Esophagus muscularis mucosa (tissue), 4 donors: ENCODE data around the gene ABCC10. TPM values are rescaled to one million over a fixed set of nuclear protein-coding genes. Genes with fewer than 3 reads are reported as not detected.

ENCODE experiments used
- DNase-seq: peaks from one replicate; pipeline ENCODE4 v3.0.0-alpha.2; 2017; ENCODE audit errors: extremely low spot score
- H3K27ac ChIP-seq, 4 donors: fragments of 200-600 bp; sonication (generic); replicated peaks in 1 of 4; 1 replicate in 3 of 4; 2 replicates in 1 of 4; pipeline ENCODE4 v1.5.1; 2016 to 2019; ENCODE audit warnings: mild to moderate bottlenecking in 1 of 4
- H3K27me3 ChIP-seq, 4 donors: fragments of 200-600 bp; sonication (generic); one replicate each; pipeline versions ENCODE4 v1.5.1 to v1.6.0; 2016 to 2019
- H3K36me3 ChIP-seq, 4 donors: fragments of 200-600 bp; sonication (generic); one replicate each; pipeline ENCODE4 v1.5.1; 2016 to 2019
- H3K4me1 ChIP-seq, 4 donors: fragments of 200-600 bp; sonication (generic); one replicate each; pipeline ENCODE4 v1.5.1; 2016 to 2019
- H3K4me3 ChIP-seq, 4 donors: fragments of 200-600 bp; sonication (generic); 1 replicate in 2 of 4; 2 replicates in 2 of 4; pipeline ENCODE4 v1.5.1; 2016 to 2019; ENCODE audit warnings: mild to moderate bottlenecking in 4 of 4, moderate library complexity in 1 of 4
- H3K9me3 ChIP-seq, 4 donors: fragments of 200-600 bp; sonication (generic); 1 replicate in 3 of 4; 2 replicates in 1 of 4; pipeline ENCODE4 v1.5.1; 2016 to 2019
- EP300 ChIP-seq: sonication (generic); formaldehyde crosslinking; IDR thresholded peaks from one replicate; pipeline ENCODE4 v1.6.1; 2017; ENCODE audit warnings: antibody characterized with exemption
- POLR2A ChIP-seq: fragments of 450-650 bp; IDR thresholded peaks from one replicate; pipeline ENCODE4 v1.6.1; 2017; ENCODE audit warnings: antibody characterized with exemption, moderate library complexity, mild to moderate bottlenecking, low read depth
- POLR2AphosphoS5 ChIP-seq, 2 donors: sonication (generic); formaldehyde crosslinking; IDR thresholded peaks; one replicate each; pipeline ENCODE4 v1.6.1; 2017; ENCODE audit warnings: antibody characterized with exemption in 2 of 2
- WGBS: methylation state at CpG from one replicate; pipeline ENCODE4 v1.1.5; 2018; 5-methylcytosine and 5-hydroxymethylcytosine counted together
- intact Hi-C: fragments of 100-400 bp; cut with DNase I; formaldehyde crosslinking; loops from one replicate; pipeline ENCODE4 v1.15.1; 2023
- total RNA-seq, 4 donors: library from RNA; depleted of rRNA; stranded (reverse); fragments of >200 nt; gene quantifications; one replicate each; pipeline versions ENCODE4 v1.1.0 to v1.2.1, GENCODE V29; 2016
- TF ChIP-seq, protein P1 (sequence below), 3 experiments: fragments of 200-600 bp in 2 of 3; fragments of 450-650 bp in 1 of 3; sonication (generic) in 2 of 3; IDR thresholded peaks; one replicate each; pipeline ENCODE4 v1.5.1; 2017 to 2019; ENCODE audit warnings: antibody characterized with exemption in 3 of 3, mild to moderate bottlenecking in 2 of 3, moderate library complexity in 1 of 3

ABCC10 gene
- total RNA-seq, 4 donors from 2014 or later, result 7.6 to 19.4 (median 12.5) TPM

DNA sequence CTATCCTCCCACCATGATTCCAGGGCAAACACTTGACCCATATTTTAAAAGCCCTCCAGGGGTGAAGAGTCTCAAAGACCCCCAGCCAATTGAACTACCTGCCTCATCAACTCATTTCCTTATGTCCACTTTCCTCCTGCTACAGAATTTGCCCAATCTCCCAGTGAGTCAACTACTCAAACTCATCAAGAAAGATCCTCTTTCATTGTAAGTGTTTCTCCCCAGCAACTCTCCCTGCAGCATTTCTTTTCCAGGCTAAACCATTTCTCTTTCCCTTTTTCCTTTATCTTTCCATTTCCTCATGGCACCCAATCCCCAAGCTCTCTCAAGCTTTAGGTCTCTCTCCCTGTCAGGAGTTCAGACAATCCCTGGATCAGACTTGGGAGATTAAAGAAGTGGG, 26.5 kb downstream of the ABCC10 start:
- H3K9me3 ChIP-seq, result no peaks in the 10 kb centered on the region
- intact Hi-C loops, result loop anchor here (2.0 kb wide), 1 partner anchor 53 kb away; no protein-coding TSS in a partner anchor
- no peak overlapping the region for H3K27ac ChIP-seq
- TF ChIP-seq, protein P1, sequence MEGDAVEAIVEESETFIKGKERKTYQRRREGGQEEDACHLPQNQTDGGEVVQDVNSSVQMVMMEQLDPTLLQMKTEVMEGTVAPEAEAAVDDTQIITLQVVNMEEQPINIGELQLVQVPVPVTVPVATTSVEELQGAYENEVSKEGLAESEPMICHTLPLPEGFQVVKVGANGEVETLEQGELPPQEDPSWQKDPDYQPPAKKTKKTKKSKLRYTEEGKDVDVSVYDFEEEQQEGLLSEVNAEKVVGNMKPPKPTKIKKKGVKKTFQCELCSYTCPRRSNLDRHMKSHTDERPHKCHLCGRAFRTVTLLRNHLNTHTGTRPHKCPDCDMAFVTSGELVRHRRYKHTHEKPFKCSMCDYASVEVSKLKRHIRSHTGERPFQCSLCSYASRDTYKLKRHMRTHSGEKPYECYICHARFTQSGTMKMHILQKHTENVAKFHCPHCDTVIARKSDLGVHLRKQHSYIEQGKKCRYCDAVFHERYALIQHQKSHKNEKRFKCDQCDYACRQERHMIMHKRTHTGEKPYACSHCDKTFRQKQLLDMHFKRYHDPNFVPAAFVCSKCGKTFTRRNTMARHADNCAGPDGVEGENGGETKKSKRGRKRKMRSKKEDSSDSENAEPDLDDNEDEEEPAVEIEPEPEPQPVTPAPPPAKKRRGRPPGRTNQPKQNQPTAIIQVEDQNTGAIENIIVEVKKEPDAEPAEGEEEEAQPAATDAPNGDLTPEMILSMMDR (IDR thresholded peaks at IDR 0.05), result no peak
- TF ChIP-seq POLR2AphosphoS5 (IDR thresholded peaks at IDR 0.05), result no peak
- no peak for TF ChIP-seq POLR2A
- H3K4me3 ChIP-seq, result no peak overlapping the region
- H3K27me3 ChIP-seq, result peaks cover 0 to 46% (median 20%) of the 10 kb centered on the region in 4 donors
- H3K36me3 ChIP-seq, result peaks cover 26 to 43% (median 40%) of the 10 kb centered on the region in 4 donors
- peaks cover 3 to 22% (median 20%) of the 10 kb centered on the region in 4 donors for H3K4me1 ChIP-seq
- DNase-seq, result no peak

DNA sequence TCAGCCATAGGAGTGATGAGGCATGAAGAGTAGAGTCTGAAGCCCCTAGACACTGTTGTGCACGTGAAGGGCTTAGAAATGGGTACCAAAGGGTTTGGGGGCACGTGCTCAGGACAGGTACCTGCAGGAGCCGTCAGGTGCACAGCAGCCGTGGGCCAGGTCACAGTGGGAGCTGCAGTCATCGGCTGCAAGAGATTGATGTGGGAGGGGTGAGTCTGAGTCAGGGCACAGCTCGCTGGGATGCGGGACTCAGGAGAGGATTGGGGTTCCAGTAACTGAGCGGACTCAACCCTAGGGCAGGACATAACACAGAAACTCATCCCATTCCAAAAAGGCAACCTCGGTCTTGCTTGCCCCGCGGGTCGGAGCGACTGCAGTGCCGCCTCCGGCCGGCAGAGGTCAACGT, 27.0 kb downstream of the ABCC10 start:
- DNase-seq, result peak; percentile 95
- Histone ChIP-seq H3K9me3 (no peaks in the 10 kb centered on the region), H3K4me1 (peaks cover 3 to 22% (median 20%) of the 10 kb centered on the region in 4 donors), H3K36me3 (peaks cover 23 to 39% (median 35%) of the 10 kb centered on the region in 4 donors), H3K4me3 (peak overlapping the region; percentile 54 to 64 (median 58)), H3K27me3 (peaks cover 0 to 50% (median 20%) of the 10 kb centered on the region in 4 donors), H3K27ac (no peak overlapping the region)
- 25% methylated on average over 10 of the region's 17 CpGs for WGBS
- intact Hi-C loops, result loop anchor here (2.0 kb wide), 1 partner anchor 53 kb away; no protein-coding TSS in a partner anchor
- TF ChIP-seq, protein P1 (IDR thresholded peaks at IDR 0.05), result peak in 2 of 3 experiments; percentile 93 to 95
- TF ChIP-seq EP300 (no peak), POLR2A (no peak), POLR2AphosphoS5 (IDR thresholded peaks at IDR 0.05) (peak in 1 of 2 donors; percentile 47)

DNA sequence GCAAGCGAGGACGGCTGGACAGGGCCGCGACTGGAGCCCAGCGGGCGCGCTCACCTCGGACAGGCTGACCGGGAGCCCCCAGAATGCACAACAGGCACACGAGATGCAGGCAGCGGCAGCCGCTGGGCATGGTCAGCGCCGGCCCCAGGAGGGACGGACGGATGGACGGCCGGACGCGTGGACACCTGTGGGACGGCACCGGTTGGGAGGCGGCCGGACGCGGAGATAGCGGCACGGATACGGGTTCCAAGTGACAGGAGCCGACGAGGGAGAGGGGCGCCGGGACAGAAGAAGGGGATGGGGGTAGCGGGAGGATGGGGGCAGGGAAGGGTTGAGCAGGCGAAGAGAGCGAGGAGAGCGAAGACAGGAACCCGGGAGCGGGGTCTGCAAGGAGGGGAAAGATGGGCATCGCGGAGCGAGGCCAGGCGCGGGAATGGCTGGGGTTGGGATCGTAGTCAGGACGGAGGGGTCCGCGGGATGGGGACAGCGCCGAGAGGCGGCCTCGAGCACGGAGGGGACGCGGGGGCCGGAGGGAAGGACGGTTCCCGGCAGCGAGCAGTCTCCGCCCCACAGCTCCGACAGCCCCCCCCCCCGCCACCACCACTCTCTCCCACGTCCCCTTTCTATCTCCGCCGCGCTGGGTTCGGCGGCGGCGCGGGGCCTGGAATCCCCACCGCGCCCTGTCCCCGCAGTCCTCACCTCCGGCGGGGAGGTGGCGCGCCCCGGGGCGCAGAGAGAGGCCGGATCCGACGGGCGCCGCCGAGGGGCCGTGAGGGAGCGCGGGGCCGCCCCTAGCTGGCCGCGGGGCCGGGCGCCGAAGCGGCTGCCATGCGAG, 27.6 kb downstream of the ABCC10 start:
- no peak overlapping the region for H3K27ac ChIP-seq
- H3K4me3 ChIP-seq, result peak overlapping the region; percentile 54 to 64 (median 58)
- peaks cover 3 to 22% (median 20%) of the 10 kb centered on the region in 4 donors for H3K4me1 ChIP-seq
- DNase-seq, result no peak
- TF ChIP-seq POLR2AphosphoS5 (IDR thresholded peaks at IDR 0.05) (no peak), EP300 (no peak), POLR2A (no peak)
- TF ChIP-seq, protein P1 (IDR thresholded peaks at IDR 0.05), result no peak
- WGBS, result under 1% methylated on average over 61 of the region's 97 CpGs
- peaks cover 17 to 32% (median 29%) of the 10 kb centered on the region in 4 donors for H3K36me3 ChIP-seq
- no peaks in the 10 kb centered on the region for H3K9me3 ChIP-seq
- intact Hi-C loops, result loop anchor here (2.0 to 5.0 kb wide), 2 partner anchors 42 to 52 kb away; no protein-coding TSS in a partner anchor
- H3K27me3 ChIP-seq, result peaks cover 0 to 54% (median 20%) of the 10 kb centered on the region in 4 donors

DNA sequence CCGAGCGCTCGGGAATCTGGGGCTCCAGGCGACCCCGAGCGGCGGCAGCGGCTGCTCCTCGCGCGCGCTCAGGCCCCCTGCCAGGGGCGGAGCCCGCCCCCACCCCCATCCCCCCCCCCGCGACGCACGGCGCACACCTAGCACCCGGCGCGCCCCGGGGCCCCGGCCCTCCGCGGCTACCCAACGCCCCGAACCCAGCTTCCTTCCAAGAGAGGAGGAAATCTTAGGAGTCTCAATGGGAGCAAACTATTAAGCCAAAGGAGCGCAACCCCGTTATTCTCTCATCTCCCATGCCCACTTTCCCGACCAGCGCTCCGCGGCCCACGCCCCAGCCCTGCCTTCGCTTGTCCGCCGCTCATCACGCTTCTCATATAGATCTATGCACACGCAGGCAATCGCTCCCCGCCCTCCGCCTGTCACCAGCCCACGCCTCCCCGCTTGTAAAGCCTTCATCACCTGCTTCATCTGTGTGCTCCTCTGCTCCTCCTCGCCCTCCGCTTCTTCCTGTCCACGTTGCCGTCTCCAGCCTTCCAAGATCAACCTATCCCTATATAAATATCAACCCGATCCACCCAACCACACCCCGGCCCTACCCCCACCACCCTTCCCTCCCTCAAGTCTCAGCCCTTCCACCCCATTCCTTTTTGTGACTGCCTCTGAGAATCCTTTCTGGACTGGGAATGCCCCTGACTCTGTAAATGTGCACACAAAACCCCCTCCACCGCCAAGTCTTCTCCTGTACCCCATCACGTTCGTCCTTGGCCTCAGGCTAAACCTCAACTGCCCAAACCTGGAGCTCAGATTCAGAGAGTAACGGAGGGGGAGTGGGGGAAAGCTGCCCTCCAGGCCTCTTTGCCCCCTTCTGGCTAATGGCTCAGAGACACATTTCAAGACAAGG, 28.4 kb downstream of the ABCC10 start, which contains the start of gene DLK2:
DLK2 (minus strand) TSS at position 18 of the 898 bp plus-strand sequence. CDS start 723 bp downstream, outside the sequence.
- intact Hi-C loops, result loop anchor here (2.0 to 5.0 kb wide), 2 partner anchors 42 to 51 kb away; no protein-coding TSS in a partner anchor
- no peaks in the 10 kb centered on the region for H3K9me3 ChIP-seq
- H3K4me1 ChIP-seq, result peaks cover 3 to 22% (median 20%) of the 10 kb centered on the region in 4 donors
- 4% methylated on average over 27 of the region's 55 CpGs for WGBS
- no peak for DNase-seq
- peaks cover 9 to 24% (median 21%) of the 10 kb centered on the region in 4 donors for H3K36me3 ChIP-seq
- peak within 1 kb of the TSS; percentile 54 to 64 (median 58) for H3K4me3 ChIP-seq
- no peak within 1 kb of the TSS for H3K27ac ChIP-seq
- peaks cover 0 to 63% (median 20%) of the 10 kb centered on the region in 4 donors for H3K27me3 ChIP-seq
- TF ChIP-seq, protein P1 (IDR thresholded peaks at IDR 0.05), result no peak
- TF ChIP-seq POLR2AphosphoS5 (IDR thresholded peaks at IDR 0.05) (no peak), POLR2A (no peak), EP300 (no peak)
